ENCODE measurements around the gene CARM1. TPM values are rescaled to one million over a fixed set of nuclear protein-coding genes. Genes with fewer than 3 reads are reported as not detected.

The CARM1 gene
- total and polyA plus RNA-seq, 2 of the 13 experiments (the other 11 are each of a cell fraction or from before 2014, with no cell fraction given): 27.6 to 55.8 TPM

DNA sequence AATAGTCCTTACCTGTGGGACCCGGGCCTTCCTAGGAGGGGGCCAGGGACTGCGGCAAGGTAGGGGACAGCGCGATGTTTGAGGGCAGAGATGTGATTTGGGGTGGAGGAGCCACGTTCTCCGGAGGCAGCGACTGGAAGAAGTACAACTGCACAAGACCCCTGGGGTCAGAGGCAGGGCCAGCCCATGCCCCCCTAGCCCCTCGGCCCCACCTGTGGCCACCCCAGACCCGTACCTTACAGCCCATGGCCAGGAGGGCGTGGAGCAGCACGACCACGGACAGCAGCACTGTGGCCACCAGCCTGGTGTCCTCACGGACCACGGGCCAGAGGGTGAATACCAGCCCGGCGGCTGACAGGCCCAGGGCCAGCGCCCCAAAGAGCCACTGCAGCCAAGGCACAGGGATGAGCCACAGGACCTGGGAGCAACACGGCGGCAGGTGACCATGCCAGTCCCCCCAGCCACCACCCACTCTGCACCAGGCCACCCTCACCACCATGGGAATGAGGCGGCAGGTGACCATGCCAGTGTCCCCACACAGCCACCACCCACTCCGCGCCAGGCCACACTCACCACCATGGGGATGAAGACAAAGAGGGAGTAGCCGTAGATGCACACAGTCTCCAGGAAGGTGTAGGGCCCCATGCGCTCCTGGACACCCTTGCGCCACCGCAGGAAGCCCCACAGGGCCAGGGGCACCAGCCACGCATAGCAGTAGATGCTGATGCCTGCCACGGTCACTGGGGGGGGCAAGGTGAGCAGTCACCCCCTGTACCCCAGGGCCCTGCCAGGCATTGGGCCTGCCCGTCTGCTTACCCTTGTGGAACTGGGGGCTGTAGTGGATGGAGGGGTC, 52.1 kb downstream of the CARM1 start (continued):
- TF ChIP-seq, protein P1, sequence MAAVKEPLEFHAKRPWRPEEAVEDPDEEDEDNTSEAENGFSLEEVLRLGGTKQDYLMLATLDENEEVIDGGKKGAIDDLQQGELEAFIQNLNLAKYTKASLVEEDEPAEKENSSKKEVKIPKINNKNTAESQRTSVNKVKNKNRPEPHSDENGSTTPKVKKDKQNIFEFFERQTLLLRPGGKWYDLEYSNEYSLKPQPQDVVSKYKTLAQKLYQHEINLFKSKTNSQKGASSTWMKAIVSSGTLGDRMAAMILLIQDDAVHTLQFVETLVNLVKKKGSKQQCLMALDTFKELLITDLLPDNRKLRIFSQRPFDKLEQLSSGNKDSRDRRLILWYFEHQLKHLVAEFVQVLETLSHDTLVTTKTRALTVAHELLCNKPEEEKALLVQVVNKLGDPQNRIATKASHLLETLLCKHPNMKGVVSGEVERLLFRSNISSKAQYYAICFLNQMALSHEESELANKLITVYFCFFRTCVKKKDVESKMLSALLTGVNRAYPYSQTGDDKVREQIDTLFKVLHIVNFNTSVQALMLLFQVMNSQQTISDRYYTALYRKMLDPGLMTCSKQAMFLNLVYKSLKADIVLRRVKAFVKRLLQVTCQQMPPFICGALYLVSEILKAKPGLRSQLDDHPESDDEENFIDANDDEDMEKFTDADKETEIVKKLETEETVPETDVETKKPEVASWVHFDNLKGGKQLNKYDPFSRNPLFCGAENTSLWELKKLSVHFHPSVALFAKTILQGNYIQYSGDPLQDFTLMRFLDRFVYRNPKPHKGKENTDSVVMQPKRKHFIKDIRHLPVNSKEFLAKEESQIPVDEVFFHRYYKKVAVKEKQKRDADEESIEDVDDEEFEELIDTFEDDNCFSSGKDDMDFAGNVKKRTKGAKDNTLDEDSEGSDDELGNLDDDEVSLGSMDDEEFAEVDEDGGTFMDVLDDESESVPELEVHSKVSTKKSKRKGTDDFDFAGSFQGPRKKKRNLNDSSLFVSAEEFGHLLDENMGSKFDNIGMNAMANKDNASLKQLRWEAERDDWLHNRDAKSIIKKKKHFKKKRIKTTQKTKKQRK (IDR thresholded peaks at IDR 0.05; ENCODE audit: low read length): no peak
- no peak for TF ChIP-seq ZNF547 (CRISPR knock-in tag; IDR thresholded peaks at IDR 0.05)
- TF ChIP-seq, protein P2, sequence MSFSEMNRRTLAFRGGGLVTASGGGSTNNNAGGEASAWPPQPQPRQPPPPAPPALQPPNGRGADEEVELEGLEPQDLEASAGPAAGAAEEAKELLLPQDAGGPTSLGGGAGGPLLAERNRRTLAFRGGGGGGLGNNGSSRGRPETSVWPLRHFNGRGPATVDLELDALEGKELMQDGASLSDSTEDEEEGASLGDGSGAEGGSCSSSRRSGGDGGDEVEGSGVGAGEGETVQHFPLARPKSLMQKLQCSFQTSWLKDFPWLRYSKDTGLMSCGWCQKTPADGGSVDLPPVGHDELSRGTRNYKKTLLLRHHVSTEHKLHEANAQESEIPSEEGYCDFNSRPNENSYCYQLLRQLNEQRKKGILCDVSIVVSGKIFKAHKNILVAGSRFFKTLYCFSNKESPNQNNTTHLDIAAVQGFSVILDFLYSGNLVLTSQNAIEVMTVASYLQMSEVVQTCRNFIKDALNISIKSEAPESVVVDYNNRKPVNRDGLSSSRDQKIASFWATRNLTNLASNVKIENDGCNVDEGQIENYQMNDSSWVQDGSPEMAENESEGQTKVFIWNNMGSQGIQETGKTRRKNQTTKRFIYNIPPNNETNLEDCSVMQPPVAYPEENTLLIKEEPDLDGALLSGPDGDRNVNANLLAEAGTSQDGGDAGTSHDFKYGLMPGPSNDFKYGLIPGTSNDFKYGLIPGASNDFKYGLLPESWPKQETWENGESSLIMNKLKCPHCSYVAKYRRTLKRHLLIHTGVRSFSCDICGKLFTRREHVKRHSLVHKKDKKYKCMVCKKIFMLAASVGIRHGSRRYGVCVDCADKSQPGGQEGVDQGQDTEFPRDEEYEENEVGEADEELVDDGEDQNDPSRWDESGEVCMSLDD (CRISPR knock-in tag; IDR thresholded peaks at IDR 0.05; ENCODE audit: borderline replicate concordance): no peak
- TF ChIP-seq ZNF558 (CRISPR knock-in tag; IDR thresholded peaks at IDR 0.05; ENCODE audit: borderline replicate concordance): no peak
- TF ChIP-seq ZNF20 (CRISPR knock-in tag; IDR thresholded peaks at IDR 0.05): no peak
- peak; percentile 61; the same call in 1 of the 2 replicates for TF ChIP-seq RBFOX2 (IDR thresholded peaks at IDR 0.05; ENCODE audit: low read depth, low read length)
- no peak for TF ChIP-seq ZNF556 (CRISPR knock-in tag; IDR thresholded peaks at IDR 0.05; ENCODE audit: borderline replicate concordance)
- TF ChIP-seq MBNL3 (CRISPR knock-in tag; conservative IDR thresholded peaks at IDR 0.05): no peak
- TF ChIP-seq ZNF75D (CRISPR knock-in tag; IDR thresholded peaks at IDR 0.05; ENCODE audit: borderline replicate concordance): no peak
- no peak for TF ChIP-seq CAMTA2 (CRISPR knock-in tag; IDR thresholded peaks at IDR 0.05; ENCODE audit: borderline replicate concordance)
- TF ChIP-seq ZNF143 (CRISPR knock-in tag; IDR thresholded peaks at IDR 0.05): no peak
- no peak for TF ChIP-seq HMG20A (CRISPR knock-in tag; IDR thresholded peaks at IDR 0.05; ENCODE audit: borderline replicate concordance)
- TF ChIP-seq ZNF816 (CRISPR knock-in tag; IDR thresholded peaks at IDR 0.05; ENCODE audit: borderline replicate concordance): no peak
- TF ChIP-seq GABPA (IDR thresholded peaks at IDR 0.05; ENCODE audit: low read depth, low read length): no peak
- no peak for TF ChIP-seq GABPA (CRISPR knock-in tag; IDR thresholded peaks at IDR 0.05; ENCODE audit: low read depth)
- no peak for TF ChIP-seq SSRP1 (CRISPR knock-in tag; IDR thresholded peaks at IDR 0.05)
